ENCODE data around the gene ARCN1.
"Not testable (repeated sequence)": the region's sequence is repeated elsewhere in the genome, so short reads cannot be mapped to it uniquely, and the experiment has no call there.

Gene ARCN1

DNA sequence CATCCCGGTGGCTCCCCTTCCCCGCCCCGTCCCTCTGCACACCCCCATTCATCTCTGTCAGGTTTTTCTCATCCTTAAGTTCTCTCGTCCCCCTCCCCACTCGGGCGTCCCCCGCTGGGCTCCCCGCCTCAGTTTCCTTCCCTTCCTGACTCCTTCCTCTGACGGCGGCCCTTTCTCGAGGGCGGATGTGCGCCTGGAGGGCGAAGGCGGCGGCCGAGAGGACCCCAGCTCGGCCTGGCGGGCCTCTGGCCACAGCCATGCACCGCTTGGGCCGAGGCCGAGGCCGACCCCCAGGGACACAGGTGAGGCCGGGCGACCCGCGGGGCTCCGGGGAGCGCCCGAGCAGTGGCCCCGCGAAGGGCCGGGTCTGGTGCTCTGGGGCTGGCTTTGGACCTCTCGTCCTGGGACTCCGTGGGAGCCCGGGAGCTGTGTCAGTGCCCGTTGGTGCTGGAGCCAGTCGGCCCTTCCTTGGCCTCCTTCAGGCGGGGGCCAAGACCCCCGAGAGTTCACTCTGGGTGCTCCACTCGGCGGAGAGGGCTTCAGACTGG, 38.1 kb downstream of the ARCN1 start:
- H3K27me3 ChIP-seq (ENCODE audit: control insufficient read depth, insufficient read depth, low read length), result peaks cover 6% of the 10 kb centered on the region
- H3K4me1 ChIP-seq (ENCODE audit: control insufficient read depth, insufficient read depth, low read length), result peaks cover 12% of the 10 kb centered on the region
- H3K4me3 ChIP-seq (ENCODE audit: low read length), result peak overlapping the region; percentile 81
- peaks cover 6% of the 10 kb centered on the region for H3K36me3 ChIP-seq (ENCODE audit: control insufficient read depth, insufficient read depth, low read length)
- H3K9ac ChIP-seq (ENCODE audit: low read length), result no peak overlapping the region
- H3K27ac ChIP-seq (ENCODE audit: low read depth, low read length), result no peak overlapping the region

DNA sequence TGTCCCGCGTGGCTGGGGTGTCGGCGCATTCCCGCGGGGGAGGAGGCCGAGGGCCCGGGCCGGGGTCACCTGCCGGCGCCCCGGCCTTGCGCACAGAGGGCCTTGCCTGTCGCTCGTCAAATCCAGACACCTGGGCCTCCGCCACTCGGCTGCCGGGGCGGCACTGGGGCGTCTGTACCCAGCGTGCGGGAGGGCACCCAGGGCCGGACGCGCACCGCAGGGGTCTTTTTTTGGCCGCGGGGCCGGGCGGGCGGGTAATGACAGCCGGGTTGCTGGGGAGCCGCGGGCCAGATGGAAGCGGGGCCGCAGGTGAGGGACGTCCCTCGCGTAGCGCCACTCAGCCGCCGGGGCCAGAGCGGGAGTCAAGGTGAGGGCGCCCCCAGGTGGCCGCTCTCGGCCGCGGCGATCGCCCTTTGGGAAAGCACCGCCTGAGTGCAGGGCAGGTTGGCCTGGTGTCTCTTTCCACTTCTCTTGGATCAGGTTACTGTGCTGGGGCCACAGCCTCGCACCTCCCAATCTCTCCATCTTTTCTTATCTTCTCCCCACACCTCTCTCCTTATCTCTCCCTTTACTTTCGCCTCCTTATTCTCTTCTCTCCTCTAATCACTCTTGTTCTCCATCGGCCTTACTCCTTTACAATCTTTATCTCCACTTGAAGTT, 38.7 kb downstream of the ARCN1 start:
- H3K36me3 ChIP-seq (ENCODE audit: control insufficient read depth, insufficient read depth, low read length), result peaks cover 9% of the 10 kb centered on the region
- H3K9ac ChIP-seq (ENCODE audit: low read length), result no peak overlapping the region
- H3K27me3 ChIP-seq (ENCODE audit: control insufficient read depth, insufficient read depth, low read length), result peaks cover 6% of the 10 kb centered on the region
- H3K27ac ChIP-seq (ENCODE audit: low read depth, low read length), result no peak overlapping the region
- H3K4me3 ChIP-seq (ENCODE audit: low read length), result peak overlapping the region; percentile 81
- peaks cover 8% of the 10 kb centered on the region for H3K4me1 ChIP-seq (ENCODE audit: control insufficient read depth, insufficient read depth, low read length)

DNA sequence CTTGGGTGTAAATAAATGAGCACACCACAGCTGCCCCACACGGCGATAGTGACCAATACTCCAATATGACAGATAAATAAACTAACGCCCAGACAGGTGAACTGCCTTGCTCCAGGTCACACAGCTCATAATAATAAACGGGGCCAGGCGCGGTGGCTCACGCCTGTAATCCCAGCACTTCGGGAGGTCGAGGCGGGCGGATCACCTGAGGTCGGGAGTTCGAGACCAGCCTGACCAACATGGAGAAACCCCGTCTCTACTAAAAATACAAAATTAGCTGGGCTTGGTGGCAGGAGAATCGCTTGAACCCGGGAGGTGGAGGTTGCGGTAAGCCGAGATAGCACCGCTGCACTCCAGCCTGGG, 39.2 kb downstream of the ARCN1 start:
- H3K9ac ChIP-seq (ENCODE audit: low read length); H3K4me3 ChIP-seq (ENCODE audit: low read length); H3K36me3 ChIP-seq (ENCODE audit: control insufficient read depth, insufficient read depth, low read length); H3K27ac ChIP-seq (ENCODE audit: low read depth, low read length); H3K4me1 ChIP-seq (ENCODE audit: control insufficient read depth, insufficient read depth, low read length); H3K27me3 ChIP-seq (ENCODE audit: control insufficient read depth, insufficient read depth, low read length): not testable (repeated sequence)

DNA sequence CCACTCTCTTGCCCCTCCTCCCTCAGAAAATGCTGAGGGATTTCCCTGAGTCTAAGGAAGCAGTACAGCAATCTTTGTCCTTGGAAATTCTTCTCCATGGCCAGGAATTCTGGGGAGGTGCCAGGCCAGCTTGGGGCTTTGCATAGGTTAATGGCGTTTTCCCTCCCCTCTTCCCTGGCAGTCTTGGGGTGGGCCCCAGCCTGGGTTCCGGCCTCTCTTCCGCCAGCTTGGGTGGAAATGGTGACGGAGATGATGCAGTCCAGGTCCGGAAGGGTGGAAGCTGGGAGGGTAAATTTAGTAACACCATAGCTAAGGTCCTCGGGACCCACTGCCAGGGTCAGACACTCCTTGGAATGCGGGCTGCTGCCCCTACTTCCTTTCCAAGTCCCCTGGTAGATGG, 40.2 kb downstream of the ARCN1 start:
- Histone ChIP-seq H3K27me3 (ENCODE audit: control insufficient read depth, insufficient read depth, low read length) (peaks cover 6% of the 10 kb centered on the region), H3K4me1 (ENCODE audit: control insufficient read depth, insufficient read depth, low read length) (no peaks in the 10 kb centered on the region), H3K36me3 (ENCODE audit: control insufficient read depth, insufficient read depth, low read length) (peaks cover 9% of the 10 kb centered on the region), H3K4me3 (ENCODE audit: low read length) (no peak overlapping the region), H3K27ac (ENCODE audit: low read depth, low read length) (no peak overlapping the region), H3K9ac (ENCODE audit: low read length) (no peak overlapping the region)

DNA sequence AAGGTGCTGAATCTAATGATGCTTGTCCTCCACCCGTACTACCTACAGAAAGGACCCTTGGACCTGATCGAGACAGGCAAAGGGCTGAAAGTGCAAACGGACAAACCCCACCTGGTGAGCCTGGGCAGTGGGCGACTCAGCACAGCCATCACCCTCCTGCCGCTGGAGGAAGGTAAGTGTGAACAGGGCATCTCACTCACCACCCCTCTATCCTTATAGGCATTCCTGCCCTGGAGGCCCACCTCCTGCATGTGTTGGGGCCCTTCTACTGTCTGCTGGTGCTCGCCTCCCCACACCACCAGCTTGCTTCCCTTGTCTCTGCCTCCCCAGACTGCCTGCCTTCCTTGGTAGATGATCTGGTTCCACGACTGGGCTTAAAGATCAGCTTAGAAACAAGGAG, 42.3 kb downstream of the ARCN1 start:
- no peak overlapping the region for H3K27ac ChIP-seq (ENCODE audit: low read depth, low read length)
- H3K4me1 ChIP-seq (ENCODE audit: control insufficient read depth, insufficient read depth, low read length), result peaks cover 13% of the 10 kb centered on the region
- no peak overlapping the region for H3K4me3 ChIP-seq (ENCODE audit: low read length)
- peaks cover 9% of the 10 kb centered on the region for H3K36me3 ChIP-seq (ENCODE audit: control insufficient read depth, insufficient read depth, low read length)
- H3K27me3 ChIP-seq (ENCODE audit: control insufficient read depth, insufficient read depth, low read length), result peaks cover 1% of the 10 kb centered on the region
- H3K9ac ChIP-seq (ENCODE audit: low read length), result no peak overlapping the region

DNA sequence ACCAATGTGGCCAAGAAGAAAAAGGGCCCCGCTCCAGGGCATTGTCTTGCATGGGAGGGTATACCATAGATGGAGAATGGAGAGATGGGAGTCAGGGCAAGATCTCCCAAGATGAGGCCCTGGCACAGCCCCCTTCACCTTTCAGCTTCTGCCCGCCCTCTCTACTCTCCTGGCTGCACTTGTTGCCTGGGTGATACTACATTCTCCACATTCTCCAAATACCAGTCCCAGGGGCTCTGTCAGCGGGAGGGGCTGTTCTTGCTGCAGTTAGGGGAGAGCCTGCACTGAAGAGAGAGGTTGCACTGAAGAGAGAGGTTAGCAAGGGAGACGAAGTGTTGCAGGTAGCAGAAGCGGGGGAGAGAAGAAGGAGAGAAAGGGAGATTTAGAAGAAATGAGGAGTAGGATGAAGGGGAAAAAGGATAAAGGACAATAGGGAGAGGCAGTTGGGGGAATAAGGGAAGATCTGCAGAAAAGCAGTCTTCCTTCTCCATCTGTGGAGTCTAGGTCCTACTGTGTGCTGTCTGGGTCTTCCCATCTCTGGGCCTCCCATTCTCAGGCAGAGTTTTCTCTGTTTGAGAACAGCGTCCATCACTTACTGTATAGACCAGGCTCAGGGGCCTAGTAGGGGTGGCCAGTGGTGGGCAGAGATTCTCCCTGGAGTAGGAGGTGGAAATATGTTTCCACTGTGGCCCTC, 43.2 kb downstream of the ARCN1 start:
- Histone ChIP-seq H3K4me1 (ENCODE audit: control insufficient read depth, insufficient read depth, low read length) (peaks cover 18% of the 10 kb centered on the region), H3K36me3 (ENCODE audit: control insufficient read depth, insufficient read depth, low read length) (peaks cover 9% of the 10 kb centered on the region), H3K9ac (ENCODE audit: low read length) (no peak overlapping the region), H3K27me3 (ENCODE audit: control insufficient read depth, insufficient read depth, low read length) (no peaks in the 10 kb centered on the region), H3K4me3 (ENCODE audit: low read length) (no peak overlapping the region), H3K27ac (ENCODE audit: low read depth, low read length) (no peak overlapping the region)

DNA sequence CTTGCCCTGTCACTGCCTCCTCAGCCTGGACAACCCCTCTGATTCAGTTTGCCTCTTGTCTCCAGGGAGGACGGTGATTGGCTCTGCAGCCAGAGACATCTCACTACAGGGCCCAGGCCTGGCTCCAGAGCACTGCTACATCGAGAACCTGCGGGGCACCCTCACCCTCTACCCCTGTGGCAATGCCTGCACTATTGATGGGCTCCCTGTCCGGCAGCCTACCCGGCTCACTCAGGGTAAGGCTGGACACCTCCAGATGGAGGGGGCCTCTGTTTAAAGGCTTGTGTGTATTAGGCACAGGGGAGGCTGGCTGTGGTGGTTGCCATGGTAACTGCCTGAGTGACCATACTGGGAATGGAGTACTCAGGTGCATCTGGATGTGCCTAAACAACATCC, 43.8 kb downstream of the ARCN1 start:
- peaks cover 9% of the 10 kb centered on the region for H3K36me3 ChIP-seq (ENCODE audit: control insufficient read depth, insufficient read depth, low read length)
- H3K4me3 ChIP-seq (ENCODE audit: low read length), result no peak overlapping the region
- no peak overlapping the region for H3K9ac ChIP-seq (ENCODE audit: low read length)
- peaks cover 23% of the 10 kb centered on the region for H3K4me1 ChIP-seq (ENCODE audit: control insufficient read depth, insufficient read depth, low read length)
- H3K27ac ChIP-seq (ENCODE audit: low read depth, low read length), result no peak overlapping the region
- H3K27me3 ChIP-seq (ENCODE audit: control insufficient read depth, insufficient read depth, low read length), result no peaks in the 10 kb centered on the region

DNA sequence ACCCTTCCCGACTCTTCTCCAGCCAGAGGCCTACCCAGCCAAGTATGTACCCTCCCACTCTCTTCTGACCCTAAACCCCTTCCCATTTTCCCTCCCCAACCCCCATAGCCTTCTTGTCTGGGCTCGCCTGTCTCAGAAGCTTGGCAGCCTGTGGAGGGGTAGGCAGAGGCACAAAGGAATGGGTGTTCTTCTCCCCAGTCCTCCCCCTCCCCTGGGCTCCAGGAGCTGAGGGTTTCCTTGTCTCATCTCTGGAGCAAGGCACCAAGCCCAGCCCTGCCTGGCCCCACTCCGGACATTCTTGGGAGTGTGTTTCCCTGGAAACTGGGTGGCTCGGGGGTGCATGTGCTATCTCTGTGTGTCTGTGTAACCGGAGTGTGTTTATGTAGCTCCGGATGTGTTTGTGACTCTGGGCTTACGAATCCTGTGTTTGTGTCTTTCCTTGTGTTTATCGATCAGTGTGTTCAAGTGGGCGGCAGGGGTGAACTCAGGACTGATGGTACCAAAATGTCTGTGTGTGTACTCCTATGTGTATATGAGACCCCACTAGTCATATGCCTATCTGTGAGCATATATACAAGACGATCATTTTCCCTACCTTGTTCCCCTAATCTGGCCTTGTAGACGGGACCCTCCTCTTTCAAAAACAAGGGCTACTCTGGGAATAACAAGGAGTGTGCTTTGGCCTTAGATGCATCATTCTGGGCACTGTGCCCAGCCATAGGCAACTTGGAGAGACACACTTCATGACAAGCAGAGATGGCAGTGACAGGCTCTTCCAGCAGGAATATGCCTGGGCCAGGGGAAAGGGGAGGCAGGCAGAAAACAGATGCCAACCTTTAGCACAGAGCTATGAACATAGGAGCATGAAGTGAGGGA, 46.1 kb downstream of the ARCN1 start:
- peak overlapping the region; percentile 48 for H3K27ac ChIP-seq (ENCODE audit: low read depth, low read length)
- H3K36me3 ChIP-seq (ENCODE audit: control insufficient read depth, insufficient read depth, low read length), result peaks cover 9% of the 10 kb centered on the region
- H3K9ac ChIP-seq (ENCODE audit: low read length), result no peak overlapping the region
- H3K27me3 ChIP-seq (ENCODE audit: control insufficient read depth, insufficient read depth, low read length), result no peaks in the 10 kb centered on the region
- H3K4me3 ChIP-seq (ENCODE audit: low read length), result peak overlapping the region; percentile 6
- peaks cover 41% of the 10 kb centered on the region for H3K4me1 ChIP-seq (ENCODE audit: control insufficient read depth, insufficient read depth, low read length)

DNA sequence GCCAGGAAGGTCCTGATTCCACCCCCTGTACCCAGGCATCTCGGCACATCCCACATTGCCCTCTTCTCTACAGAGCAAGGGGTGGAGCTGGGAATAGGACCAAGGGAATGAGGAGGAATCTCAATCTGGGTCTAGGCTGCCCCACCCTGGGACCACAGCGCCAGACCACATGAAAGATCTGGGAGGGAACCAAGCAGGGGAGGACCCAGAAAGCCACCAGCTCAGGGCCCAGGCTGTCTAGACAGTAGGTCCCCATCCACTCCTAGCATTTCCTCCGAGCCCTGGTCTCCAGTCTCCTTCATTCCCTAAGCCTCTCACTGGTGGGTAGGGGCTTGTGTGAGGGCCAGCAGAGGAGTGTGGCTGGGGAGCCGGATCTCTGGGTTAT, 46.8 kb downstream of the ARCN1 start:
- H3K36me3 ChIP-seq (ENCODE audit: control insufficient read depth, insufficient read depth, low read length), result peaks cover 9% of the 10 kb centered on the region
- H3K9ac ChIP-seq (ENCODE audit: low read length), result no peak overlapping the region
- peaks cover 43% of the 10 kb centered on the region for H3K4me1 ChIP-seq (ENCODE audit: control insufficient read depth, insufficient read depth, low read length)
- H3K27ac ChIP-seq (ENCODE audit: low read depth, low read length), result peak overlapping the region; percentile 48
- no peaks in the 10 kb centered on the region for H3K27me3 ChIP-seq (ENCODE audit: control insufficient read depth, insufficient read depth, low read length)
- peak overlapping the region; percentile 6 for H3K4me3 ChIP-seq (ENCODE audit: low read length)

DNA sequence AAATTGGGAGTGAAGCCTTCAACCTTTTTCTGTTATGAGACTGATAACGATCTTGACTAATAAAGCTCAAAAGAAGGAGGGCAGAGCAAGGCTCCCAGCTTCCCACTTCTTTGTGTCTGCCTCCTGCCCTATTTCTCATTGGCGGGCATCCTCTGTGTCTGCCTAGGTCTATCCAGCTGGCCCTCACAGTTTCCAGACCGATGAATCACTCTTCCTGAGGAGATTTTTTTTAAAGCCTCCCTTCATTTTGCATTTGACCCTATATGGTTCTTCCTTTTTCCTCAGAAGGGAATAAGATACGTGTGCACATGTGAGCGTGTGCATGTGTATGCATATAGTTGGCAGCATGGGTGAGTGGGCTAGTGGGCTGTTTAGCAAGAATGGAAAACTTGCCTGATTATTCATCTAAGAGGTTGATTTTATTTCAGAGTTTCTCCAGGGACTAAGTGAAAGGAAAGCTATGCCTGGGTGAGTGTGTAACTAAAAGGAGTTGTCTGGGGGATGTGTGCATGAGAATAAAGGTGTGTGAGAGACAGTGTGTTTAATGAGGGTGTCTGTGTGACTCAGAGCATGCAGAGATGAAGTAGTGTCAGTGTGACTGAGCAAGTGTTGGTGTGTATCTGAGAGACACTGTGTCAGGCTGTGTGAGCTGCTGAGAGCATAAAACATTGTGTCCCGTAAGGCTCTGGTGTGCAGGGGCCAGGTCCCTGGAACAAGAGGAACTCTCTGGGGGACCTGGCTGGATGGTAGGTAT, 47.4 kb downstream of the ARCN1 start:
- peaks cover 43% of the 10 kb centered on the region for H3K4me1 ChIP-seq (ENCODE audit: control insufficient read depth, insufficient read depth, low read length)
- peak overlapping the region; percentile 48 for H3K27ac ChIP-seq (ENCODE audit: low read depth, low read length)
- H3K9ac ChIP-seq (ENCODE audit: low read length), result no peak overlapping the region
- H3K4me3 ChIP-seq (ENCODE audit: low read length), result no peak overlapping the region
- peaks cover 5% of the 10 kb centered on the region for H3K36me3 ChIP-seq (ENCODE audit: control insufficient read depth, insufficient read depth, low read length)
- H3K27me3 ChIP-seq (ENCODE audit: control insufficient read depth, insufficient read depth, low read length), result no peaks in the 10 kb centered on the region

DNA sequence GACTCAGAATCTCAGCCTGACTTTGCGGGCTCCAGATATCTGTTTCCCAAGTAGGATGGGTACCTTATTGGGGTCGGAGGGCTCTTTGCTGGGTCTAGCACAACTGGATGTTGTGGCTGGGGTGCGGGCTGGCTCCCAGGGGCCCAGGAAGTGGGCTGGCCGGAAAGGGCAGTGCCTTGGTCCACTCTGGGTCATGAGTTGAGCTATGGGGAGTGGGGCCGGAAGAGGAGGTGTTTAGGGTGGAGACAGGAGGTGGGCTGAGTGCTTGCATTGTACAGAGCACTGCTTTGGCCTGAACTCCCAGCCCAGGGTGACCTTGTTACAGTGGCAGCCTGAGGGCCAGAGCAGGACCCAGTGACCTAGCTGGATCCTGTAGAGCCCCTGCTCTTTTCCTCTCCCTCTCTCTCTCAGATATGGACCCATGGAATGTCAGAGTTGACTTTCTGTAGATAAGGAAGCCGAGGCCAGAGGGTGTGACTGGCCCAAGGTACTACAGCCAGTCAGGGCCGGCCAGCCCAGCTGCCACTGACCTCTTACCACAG, 48.4 kb downstream of the ARCN1 start:
- Histone ChIP-seq H3K27me3 (ENCODE audit: control insufficient read depth, insufficient read depth, low read length) (no peaks in the 10 kb centered on the region), H3K27ac (ENCODE audit: low read depth, low read length) (peak overlapping the region; percentile 77), H3K36me3 (ENCODE audit: control insufficient read depth, insufficient read depth, low read length) (peaks cover under 1% of the 10 kb centered on the region), H3K4me1 (ENCODE audit: control insufficient read depth, insufficient read depth, low read length) (peaks cover 43% of the 10 kb centered on the region), H3K4me3 (ENCODE audit: low read length) (peak overlapping the region; percentile 50), H3K9ac (ENCODE audit: low read length) (no peak overlapping the region)
